ENCODE data around the gene TMCC2.

TMCC2 gene

GRCh38 chr1:205263580-205264190 lies 35.9 kb downstream of the TMCC2 start:
- TF ChIP-seq CTCF (IDR thresholded peaks at IDR 0.05; ENCODE audit: low read depth, low read length, missing control alignments): no peak
- no peak for DNase-seq (ENCODE audit: extremely low read depth, low read depth)
- H3K4me3 ChIP-seq (replicated peaks; ENCODE audit: low read depth, low read length): no peak overlapping the region

- no peak for DNase-seq (ENCODE audit: extremely low read depth, low read depth)
- no peak for TF ChIP-seq CTCF (IDR thresholded peaks at IDR 0.05; ENCODE audit: low read depth, low read length, missing control alignments)
- H3K4me3 ChIP-seq (replicated peaks; ENCODE audit: low read depth, low read length): no peak overlapping the region
Observed at GRCh38 chr1:205266611-205267305, 39.0 kb downstream of the TMCC2 start.

- H3K4me3 ChIP-seq (replicated peaks; ENCODE audit: low read depth, low read length): no peak overlapping the region
- no peak for TF ChIP-seq CTCF (IDR thresholded peaks at IDR 0.05; ENCODE audit: low read depth, low read length, missing control alignments)
- no peak for DNase-seq (ENCODE audit: extremely low read depth, low read depth)
Observed at GRCh38 chr1:205267306-205267902, 39.7 kb downstream of the TMCC2 start.

- no peak for DNase-seq (ENCODE audit: extremely low read depth, low read depth)
- H3K4me3 ChIP-seq (replicated peaks; ENCODE audit: low read depth, low read length): no peak overlapping the region
- no peak for TF ChIP-seq CTCF (IDR thresholded peaks at IDR 0.05; ENCODE audit: low read depth, low read length, missing control alignments)
Observed at GRCh38 chr1:205268846-205269680, 41.3 kb downstream of the TMCC2 start.

- no peak for DNase-seq (ENCODE audit: extremely low read depth, low read depth)
Observed at GRCh38 chr1:205269711-205270110, 42.0 kb downstream of the TMCC2 start.

More at GRCh38 chr1:205269711-205270110, 42.0 kb downstream of the TMCC2 start:
- TF ChIP-seq CTCF (IDR thresholded peaks at IDR 0.05; ENCODE audit: low read depth, low read length, missing control alignments): no peak
- H3K4me3 ChIP-seq (replicated peaks; ENCODE audit: low read depth, low read length): no peak overlapping the region
